Activated T-helper 17 cell treated with anti-CD3 and anti-CD28 coated beads, Interleukin-2, amount 50 U/mL, for 72 hours (primary cell): ENCODE measurements around the gene NXNL1. TPM values are rescaled to one million over a fixed set of nuclear protein-coding genes. Genes with fewer than 3 reads are reported as not detected.

Experiments
- ATAC-seq: fragments of 150-1000 bp; cut with Tn5 transposase; replicated peaks from 2 replicates; pipeline ENCODE4 v1.10.0; 2021; ENCODE audit warnings: mild to moderate bottlenecking, moderate library complexity
- H3K27ac Mint-ChIP-seq: one replicate; pipeline ENCODE4 v1.8.0; 2022; ENCODE audit warnings: mixed read lengths
- H3K27me3 Mint-ChIP-seq: one replicate; pipeline ENCODE4 v1.8.0; 2022; ENCODE audit warnings: mixed read lengths
- H3K36me3 Mint-ChIP-seq: one replicate; pipeline ENCODE4 v1.8.0; 2022; ENCODE audit warnings: low read depth, mild to moderate bottlenecking, mixed read lengths
- H3K4me1 Mint-ChIP-seq: one replicate; pipeline ENCODE4 v1.8.0; 2022; ENCODE audit warnings: mixed read lengths
- H3K4me3 Mint-ChIP-seq: one replicate; pipeline ENCODE4 v1.8.0; 2022; ENCODE audit warnings: mild to moderate bottlenecking, mixed read lengths
- H3K9me3 Mint-ChIP-seq: one replicate; pipeline ENCODE4 v1.8.0; 2022; ENCODE audit warnings: mixed read lengths
- total RNA-seq, 2 donors: library from RNA; stranded (reverse); gene quantifications; one replicate each; pipeline ENCODE4 v1.2.3, GENCODE V29; 2022

The NXNL1 gene
- total RNA-seq, 2 donors from 2014 or later: not detected

DNA sequence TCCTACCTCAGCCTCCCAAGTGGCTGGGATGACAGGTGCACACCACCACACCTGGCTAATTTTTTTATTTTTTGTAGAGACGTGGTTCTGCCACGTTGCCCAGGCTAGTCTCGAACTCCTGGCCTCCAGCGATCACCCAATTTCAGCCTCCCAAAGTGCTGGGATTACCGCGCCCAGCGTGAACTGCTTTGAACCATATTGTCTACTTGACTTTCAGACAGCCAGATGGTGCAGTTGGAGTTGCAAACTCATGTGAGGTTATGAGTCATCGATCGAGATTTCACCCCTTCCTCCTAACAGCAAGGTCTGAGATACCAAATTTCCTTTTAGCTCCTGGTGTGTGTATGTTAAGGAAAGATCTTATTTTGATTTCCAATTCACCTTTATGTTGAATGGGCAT is 12.3 kb upstream of the NXNL1 start:
- Mint-ChIP-seq H3K9me3 (no peaks in the 10 kb centered on the region), H3K27me3 (no peaks in the 10 kb centered on the region), H3K36me3 (no peaks in the 10 kb centered on the region), H3K4me3 (peak overlapping the region; percentile 37), H3K27ac (no peak overlapping the region), H3K4me1 (peaks cover 10% of the 10 kb centered on the region)
- no peak for ATAC-seq

DNA sequence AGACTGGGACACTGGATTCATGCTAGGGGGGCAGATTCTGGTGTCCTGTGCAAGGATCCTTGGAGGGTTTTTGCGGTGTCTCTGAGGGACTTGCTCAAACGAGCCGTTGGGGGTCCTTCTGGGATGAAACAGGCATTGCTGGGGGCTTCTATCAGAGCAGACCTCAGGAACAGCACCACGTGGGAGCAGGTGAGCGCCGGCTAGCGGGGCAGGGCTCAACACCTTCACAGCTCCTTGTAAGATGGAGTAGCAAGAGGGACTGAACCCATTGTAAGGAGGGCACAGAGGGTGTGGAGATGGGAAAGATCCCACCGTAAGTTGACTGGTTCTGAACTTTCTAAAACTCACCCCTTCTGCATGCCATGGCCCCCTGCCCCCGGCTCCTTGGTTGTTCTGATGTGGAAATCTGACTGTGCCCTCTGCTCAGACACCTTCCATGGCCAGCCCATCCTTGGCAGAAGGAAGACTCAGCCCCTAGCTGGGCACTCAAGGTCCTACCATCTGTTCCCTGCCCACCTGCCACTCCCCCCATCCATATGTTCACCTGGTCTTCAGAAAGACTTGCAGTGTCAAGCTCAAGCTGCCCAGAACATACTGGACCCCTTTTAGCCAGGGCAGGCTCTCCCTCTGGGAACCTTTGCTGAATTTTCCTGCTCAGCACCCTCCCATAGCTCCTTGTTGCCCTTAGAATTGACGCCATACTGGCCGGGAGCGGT is 10.8 kb upstream of the NXNL1 start:
- ATAC-seq: no peak
- Mint-ChIP-seq H3K4me3 (peak overlapping the region; percentile 84), H3K27me3 (no peaks in the 10 kb centered on the region), H3K27ac (peak overlapping the region; percentile 3), H3K9me3 (no peaks in the 10 kb centered on the region), H3K4me1 (peaks cover 10% of the 10 kb centered on the region), H3K36me3 (no peaks in the 10 kb centered on the region)

DNA sequence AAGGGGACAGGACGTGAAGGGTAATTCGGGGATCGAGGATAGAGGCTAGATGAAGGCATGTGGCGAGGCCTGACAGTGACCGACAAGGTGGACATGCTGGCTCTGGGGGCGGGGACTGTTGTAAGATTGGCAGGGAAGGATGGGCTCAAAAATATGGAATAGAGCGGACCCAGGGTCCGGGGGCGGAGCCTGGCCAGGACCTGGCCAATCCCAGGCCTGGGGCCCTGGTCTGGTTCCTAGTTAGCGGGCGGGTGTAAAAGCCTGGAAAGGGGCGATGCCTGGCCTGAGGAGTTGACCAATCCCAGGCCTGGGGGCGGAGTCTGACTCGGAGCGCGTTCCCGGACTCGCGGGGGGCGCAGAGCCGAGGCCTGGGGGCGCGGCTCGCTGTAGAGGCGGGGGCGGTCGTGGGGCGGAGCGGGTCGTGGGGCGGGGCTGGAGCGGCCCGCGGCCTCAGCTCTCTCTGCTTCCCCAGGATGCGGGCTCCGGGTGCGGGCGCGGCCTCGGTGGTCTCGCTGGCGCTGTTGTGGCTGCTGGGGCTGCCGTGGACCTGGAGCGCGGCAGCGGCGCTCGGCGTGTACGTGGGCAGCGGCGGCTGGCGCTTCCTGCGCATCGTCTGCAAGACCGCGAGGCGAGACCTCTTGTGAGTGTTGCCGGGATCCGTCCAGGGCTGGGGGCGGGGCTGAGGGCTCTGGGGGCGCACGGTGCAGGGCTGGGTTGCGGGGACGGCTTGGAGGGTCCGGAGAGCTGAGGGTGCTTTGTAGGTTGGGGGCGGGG is 9.5 kb upstream of the NXNL1 start, which contains the start of gene SLC27A1:
Gene SLC27A1 (plus strand): TSS at position 457 of the 774 bp plus-strand sequence. CDS start 17 bp downstream, at position 474.
- Mint-ChIP-seq H3K36me3 (no peaks in the 10 kb centered on the region), H3K4me3 (peak within 1 kb of the TSS; percentile 84), H3K9me3 (no peaks in the 10 kb centered on the region), H3K4me1 (peaks cover 10% of the 10 kb centered on the region), H3K27me3 (no peaks in the 10 kb centered on the region), H3K27ac (peak within 1 kb of the TSS; percentile 61)
- ATAC-seq: peak; percentile 91

DNA sequence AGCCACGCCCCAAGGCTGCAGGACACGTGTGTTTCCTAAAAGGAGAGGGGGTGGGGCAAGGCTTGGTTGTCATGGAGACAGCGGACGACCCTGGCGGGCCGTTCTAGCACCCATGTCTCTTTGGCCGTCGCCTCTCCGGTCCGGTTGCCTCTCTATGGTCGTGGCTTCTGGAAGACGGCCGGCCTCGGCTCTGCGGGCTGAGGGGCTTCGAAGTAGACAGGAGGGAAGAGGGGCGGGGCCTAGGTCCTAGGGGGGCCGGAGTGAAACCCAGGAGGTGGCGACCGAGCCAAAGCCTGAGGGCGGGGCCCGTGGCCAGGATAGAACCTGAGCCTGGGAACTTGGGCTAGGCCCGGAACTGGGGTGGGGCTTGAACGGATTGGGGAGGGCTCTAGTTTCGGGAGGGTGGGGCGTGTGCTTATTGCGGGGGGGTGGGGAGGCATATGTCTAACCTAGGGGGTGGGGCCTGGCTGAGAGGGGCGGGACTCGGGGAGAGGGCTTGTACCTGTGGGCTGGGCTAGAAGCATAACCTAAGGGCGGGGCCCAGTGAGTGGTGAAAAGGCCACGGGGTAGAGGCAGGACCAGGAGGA is 8.8 kb upstream of the NXNL1 start:
- H3K36me3 Mint-ChIP-seq: no peaks in the 10 kb centered on the region
- H3K4me3 Mint-ChIP-seq: peak overlapping the region; percentile 84
- H3K9me3 Mint-ChIP-seq: no peaks in the 10 kb centered on the region
- peak overlapping the region; percentile 61 for H3K27ac Mint-ChIP-seq
- H3K27me3 Mint-ChIP-seq: no peaks in the 10 kb centered on the region
- ATAC-seq: peak; percentile 84
- H3K4me1 Mint-ChIP-seq: peaks cover 10% of the 10 kb centered on the region

DNA sequence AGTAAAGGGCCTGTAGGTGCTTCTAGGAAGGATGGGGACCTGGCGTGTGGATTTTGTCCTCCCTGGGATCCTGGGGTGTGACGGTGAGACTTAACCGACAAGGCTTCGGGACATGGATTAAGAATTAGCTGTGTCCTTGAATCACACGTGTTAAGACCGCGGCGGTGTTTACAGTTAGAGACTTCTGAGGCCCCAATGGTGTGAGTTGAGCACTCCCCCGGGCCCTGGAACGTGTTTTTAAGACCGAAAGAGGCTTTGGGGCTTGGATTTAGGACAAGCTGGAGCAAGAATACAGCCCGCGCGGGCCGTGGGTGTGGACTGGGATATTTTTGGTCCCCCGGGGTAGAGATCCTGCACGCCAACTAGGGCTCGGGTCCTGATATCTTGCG is 8.4 kb upstream of the NXNL1 start:
- Mint-ChIP-seq H3K36me3 (no peaks in the 10 kb centered on the region), H3K4me1 (peaks cover 10% of the 10 kb centered on the region), H3K9me3 (no peaks in the 10 kb centered on the region), H3K4me3 (peak overlapping the region; percentile 84), H3K27ac (peak overlapping the region; percentile 61), H3K27me3 (no peaks in the 10 kb centered on the region)
- no peak for ATAC-seq

DNA sequence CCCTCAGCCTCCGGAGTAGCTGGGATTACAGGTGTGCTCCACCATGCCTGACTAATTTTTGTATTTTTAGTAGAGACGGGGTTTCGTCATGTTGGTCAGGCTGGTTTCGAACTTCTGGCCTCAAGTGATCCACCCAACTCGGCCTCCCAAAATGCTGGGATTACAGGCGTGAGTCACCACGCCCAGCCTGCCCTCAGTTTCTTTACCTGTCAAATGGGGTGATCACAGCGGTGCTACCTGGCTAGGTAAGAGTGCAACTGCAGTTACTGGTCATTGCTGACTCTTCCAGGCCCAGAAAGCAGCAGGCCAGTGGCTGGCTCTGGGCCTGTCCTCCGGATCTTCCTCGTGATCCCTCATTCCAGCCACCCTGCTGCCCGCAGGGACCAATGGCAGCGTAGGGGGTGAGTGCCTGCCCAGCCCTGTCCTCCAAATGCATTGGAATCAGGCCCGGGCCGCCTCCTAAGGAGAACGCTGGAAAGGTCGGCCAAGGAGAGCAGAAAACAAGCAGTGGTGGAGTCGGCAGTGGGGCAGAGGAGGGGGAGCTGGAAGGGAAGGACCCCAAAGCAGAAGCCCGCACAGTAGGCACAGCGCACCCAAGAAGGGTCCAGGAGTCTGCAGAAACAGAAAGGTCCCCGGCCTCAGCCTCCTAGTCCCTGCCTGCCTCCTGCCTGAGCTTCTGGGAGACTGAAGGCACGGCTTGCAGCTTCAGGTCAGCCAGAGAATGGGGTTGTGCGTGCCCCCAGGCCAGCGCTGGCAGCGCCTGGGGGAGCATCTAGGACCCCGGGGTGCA is 7.8 kb upstream of the NXNL1 start:
- H3K36me3 Mint-ChIP-seq: no peaks in the 10 kb centered on the region
- ATAC-seq: no peak
- H3K4me1 Mint-ChIP-seq: peaks cover 10% of the 10 kb centered on the region

DNA sequence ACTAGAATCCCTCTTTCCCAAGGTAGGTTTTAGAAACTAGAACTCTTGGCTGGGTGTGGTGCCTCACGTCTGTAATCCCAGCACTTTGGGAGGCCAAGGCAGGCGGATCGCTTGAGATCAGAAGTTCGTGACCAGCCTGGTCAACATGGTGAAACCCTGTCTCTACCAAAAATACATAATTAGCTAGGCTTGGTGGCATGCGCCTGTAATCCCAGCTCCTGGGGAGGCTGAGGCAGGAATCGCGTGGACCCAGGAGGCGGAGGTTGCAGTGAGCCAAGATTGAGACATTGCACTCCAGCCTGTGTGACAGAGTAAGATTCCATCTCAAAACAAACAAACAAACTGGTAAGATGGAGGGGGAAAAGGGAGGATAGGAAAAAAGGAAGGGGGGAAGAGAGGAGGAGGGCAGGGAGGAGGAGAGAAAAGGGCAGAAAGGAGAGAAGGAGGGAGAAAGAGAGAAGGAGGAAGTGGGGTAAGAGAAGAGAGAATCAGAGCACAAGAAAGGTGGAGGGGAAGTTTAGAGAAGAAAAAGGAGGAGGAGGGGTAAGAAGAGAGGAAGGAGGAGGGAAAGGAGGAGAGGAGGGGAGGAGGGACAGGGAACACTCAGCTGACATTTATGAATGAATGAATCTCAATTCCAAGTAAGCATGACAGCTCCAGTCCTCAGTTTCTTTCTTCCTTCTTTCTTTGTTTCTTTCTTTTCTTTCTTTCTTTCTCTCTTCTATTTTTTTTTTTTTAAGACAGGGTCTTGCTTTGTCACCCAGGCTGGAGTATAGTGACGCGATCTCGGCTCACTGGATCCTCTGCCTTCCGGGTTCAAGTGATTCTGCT is 7.0 kb upstream of the NXNL1 start:
- H3K36me3 Mint-ChIP-seq: no peaks in the 10 kb centered on the region
- no peak overlapping the region for H3K27ac Mint-ChIP-seq
- H3K4me3 Mint-ChIP-seq: peak overlapping the region; percentile 84
- H3K4me1 Mint-ChIP-seq: peaks cover 10% of the 10 kb centered on the region
- no peak for ATAC-seq
- H3K9me3 Mint-ChIP-seq: no peaks in the 10 kb centered on the region
- no peaks in the 10 kb centered on the region for H3K27me3 Mint-ChIP-seq

More for the DNA sequence above, 7.8 kb upstream of the NXNL1 start:
- Mint-ChIP-seq H3K4me3 (peak overlapping the region; percentile 84), H3K9me3 (no peaks in the 10 kb centered on the region), H3K27ac (no peak overlapping the region), H3K27me3 (no peaks in the 10 kb centered on the region)

DNA sequence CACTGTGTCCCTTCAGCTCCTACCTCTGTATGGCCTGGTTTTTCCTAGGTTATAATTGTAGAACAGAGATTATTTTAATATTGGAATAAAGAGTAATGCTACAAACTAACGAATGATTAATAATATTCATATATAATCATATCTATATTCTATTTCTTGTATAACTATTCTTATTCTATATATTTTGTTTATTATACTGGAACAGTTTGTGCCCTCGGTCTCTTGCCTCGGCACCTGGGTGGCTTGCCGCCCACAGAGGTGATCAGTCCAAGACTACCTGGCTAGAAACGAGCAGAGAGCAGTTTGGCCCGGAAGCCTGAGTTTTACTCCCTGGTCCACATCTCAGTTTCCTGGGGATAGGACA is 5.7 kb upstream of the NXNL1 start:
- H3K27ac Mint-ChIP-seq: no peak overlapping the region
- H3K9me3 Mint-ChIP-seq: no peaks in the 10 kb centered on the region
- H3K27me3 Mint-ChIP-seq: no peaks in the 10 kb centered on the region
- H3K4me3 Mint-ChIP-seq: no peak overlapping the region
- peaks cover 10% of the 10 kb centered on the region for H3K4me1 Mint-ChIP-seq
- H3K36me3 Mint-ChIP-seq: no peaks in the 10 kb centered on the region
- no peak for ATAC-seq

DNA sequence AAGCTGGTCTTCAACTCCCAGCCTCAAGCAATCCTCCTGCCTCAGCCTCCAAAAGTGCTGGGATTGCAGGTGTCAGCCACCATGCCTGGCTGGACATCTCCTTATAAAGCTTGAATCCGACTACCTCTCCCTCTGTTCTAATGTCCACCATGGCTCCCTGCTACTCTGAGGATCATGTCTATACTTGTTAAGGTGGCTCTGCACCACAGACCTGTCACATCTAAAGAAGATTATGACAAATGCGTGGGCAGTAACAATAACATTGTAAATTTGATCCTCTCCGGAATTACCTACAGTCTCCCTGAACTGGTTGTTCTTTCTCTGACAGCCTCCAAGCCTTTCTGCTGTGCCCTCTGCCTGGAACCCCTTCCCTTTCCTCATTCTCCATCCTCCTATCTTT is 1.8 kb downstream of the NXNL1 start:
- H3K27ac Mint-ChIP-seq: no peak overlapping the region
- no peak for ATAC-seq
- no peaks in the 10 kb centered on the region for H3K4me1 Mint-ChIP-seq
- H3K9me3 Mint-ChIP-seq: no peaks in the 10 kb centered on the region
- no peak overlapping the region for H3K4me3 Mint-ChIP-seq
- H3K27me3 Mint-ChIP-seq: peaks cover 21% of the 10 kb centered on the region
- H3K36me3 Mint-ChIP-seq: no peaks in the 10 kb centered on the region

DNA sequence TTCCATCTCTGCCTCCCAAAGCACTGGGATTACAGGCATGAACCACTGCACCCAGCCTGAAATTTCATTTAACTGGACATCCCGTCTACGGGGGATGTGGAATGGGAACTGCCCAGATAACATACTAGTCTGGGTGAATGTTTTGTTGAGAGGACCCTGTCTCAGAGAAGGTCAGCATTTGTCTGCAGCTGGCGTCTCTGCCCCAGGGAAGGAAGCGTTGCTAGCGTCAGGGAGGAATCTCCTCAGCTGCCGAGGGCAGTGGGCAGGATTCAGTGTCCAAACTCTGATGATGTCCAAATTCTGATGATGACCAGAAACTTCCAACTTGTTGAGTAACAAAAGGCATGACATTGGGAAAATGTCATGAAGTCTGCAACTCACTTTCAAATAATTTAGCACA is 3.1 kb downstream of the NXNL1 start:
- H3K4me3 Mint-ChIP-seq: no peak overlapping the region
- H3K27ac Mint-ChIP-seq: no peak overlapping the region
- no peaks in the 10 kb centered on the region for H3K36me3 Mint-ChIP-seq
- no peaks in the 10 kb centered on the region for H3K4me1 Mint-ChIP-seq
- H3K9me3 Mint-ChIP-seq: no peaks in the 10 kb centered on the region
- H3K27me3 Mint-ChIP-seq: peaks cover 24% of the 10 kb centered on the region
- ATAC-seq: no peak

DNA sequence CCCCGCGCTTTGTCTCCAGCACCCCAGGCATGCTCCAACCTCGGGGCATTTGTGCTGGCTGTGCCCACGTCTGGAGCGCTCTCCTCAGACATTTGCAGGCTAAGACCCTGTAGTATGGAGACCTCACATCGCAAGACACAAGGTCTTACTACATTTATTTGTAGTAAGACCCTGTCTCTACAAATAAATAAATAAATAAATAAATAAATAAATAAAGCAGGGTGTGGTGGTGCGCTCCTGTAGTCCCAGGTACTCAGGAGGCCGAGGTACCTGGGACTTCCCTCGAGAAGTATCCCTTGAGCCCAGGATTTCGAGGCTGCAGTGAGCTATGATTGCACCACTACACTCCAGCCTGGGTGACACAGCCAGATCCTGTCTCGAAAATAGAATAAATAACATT is 4.6 kb downstream of the NXNL1 start:
- no peaks in the 10 kb centered on the region for H3K9me3 Mint-ChIP-seq
- ATAC-seq: no peak

DNA sequence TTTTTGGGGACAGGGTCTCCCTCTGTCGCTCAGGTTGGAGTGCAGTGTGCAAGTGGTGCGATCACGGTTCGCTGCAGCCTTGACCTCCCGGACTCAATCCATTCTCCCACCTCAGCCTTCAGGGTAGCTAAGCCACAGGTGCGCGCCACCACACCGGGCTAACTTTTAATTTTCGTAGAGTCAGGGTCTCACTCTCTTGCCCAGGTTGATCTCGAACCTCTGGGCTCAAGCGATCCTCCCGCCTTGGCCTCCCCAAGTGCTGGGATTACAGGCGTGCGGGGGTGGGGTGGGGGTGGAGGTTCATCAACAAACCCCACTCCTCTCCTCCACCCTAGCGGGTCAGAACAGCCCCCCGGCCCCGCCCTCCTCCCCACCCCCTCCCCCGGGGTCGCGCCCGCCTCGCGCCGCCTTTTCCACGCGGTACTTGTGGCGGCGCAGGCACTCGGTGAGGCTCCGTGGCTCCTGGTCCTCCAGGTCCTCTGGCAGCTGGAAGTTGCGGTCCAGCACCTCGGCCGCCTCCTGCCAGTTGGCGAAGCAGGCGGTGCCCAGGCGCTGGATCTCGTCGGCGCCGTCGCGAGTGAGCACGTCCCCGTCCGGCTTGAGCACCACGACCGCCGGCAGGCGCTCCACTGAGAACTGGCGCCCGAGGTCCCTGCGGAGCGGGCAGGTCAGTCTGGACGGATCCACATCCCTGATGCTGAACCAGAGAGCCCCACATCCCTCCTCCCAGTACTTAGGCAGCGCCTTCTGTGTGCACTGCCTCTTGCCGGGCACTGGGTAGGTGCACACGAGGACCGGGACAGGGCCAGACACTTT is 5.2 kb downstream of the NXNL1 start:
- Mint-ChIP-seq H3K27ac (no peak overlapping the region), H3K4me3 (no peak overlapping the region), H3K9me3 (no peaks in the 10 kb centered on the region), H3K4me1 (peaks cover under 1% of the 10 kb centered on the region), H3K36me3 (no peaks in the 10 kb centered on the region), H3K27me3 (peaks cover 24% of the 10 kb centered on the region)
- no peak for ATAC-seq

More for the DNA sequence above, 4.6 kb downstream of the NXNL1 start:
- Mint-ChIP-seq H3K4me1 (no peaks in the 10 kb centered on the region), H3K36me3 (no peaks in the 10 kb centered on the region), H3K4me3 (no peak overlapping the region), H3K27me3 (peaks cover 24% of the 10 kb centered on the region), H3K27ac (no peak overlapping the region)

DNA sequence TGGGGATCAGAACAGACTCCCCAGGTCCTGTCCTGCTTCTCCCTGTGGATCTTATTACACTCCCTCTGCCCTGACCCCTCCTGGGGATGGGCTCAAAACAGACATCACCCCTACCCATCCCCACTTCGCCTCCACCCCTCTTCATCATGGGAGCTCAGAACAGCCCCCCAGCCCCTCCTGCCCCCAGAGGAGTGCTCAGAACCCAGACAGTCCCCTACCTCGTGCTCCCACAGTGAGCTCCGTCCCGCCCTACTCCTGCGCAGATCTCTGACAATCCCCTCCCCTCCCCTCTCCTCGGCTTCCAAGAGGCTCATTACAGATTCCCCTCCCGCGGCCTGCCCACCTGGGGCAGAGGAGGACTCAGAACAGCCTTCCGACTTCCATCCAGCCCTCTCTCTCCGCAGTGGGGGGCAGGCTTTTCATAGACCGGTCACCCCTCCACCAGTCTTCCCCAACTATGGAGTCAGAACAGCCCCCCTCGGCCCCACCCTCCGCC is 6.1 kb downstream of the NXNL1 start:
- peaks cover 6% of the 10 kb centered on the region for H3K4me1 Mint-ChIP-seq
- ATAC-seq: no peak
- H3K36me3 Mint-ChIP-seq: no peaks in the 10 kb centered on the region
- no peak overlapping the region for H3K4me3 Mint-ChIP-seq
- no peaks in the 10 kb centered on the region for H3K9me3 Mint-ChIP-seq
- H3K27ac Mint-ChIP-seq: no peak overlapping the region
- H3K27me3 Mint-ChIP-seq: peaks cover 25% of the 10 kb centered on the region
